Retinal pigment epithelial cell (primary cell): ENCODE results near the gene LCN15.

Experiments used
- DNase-seq: peaks from one replicate; pipeline ENCODE4 v3.0.0-alpha.2; 2010; ENCODE audit warnings: low read depth
- H3K4me3 ChIP-seq: 2 replicates; pipeline ENCODE4 v1.5.1; 2011; ENCODE audit warnings: mild to moderate bottlenecking, low read length, control low read depth, moderate library complexity
- CTCF ChIP-seq: conservative IDR thresholded peaks from 2 replicates; pipeline ENCODE4 v1.5.1; 2011; ENCODE audit warnings: low read depth, low read length, control low read depth, inconsistent platforms

LCN15 gene

GRCh38 chr9:136750526-136750925 lies 13.8 kb downstream of the LCN15 start:
- DNase-seq: no peak
- TF ChIP-seq CTCF: no peak

GRCh38 chr9:136748666-136749611 lies 15.4 kb downstream of the LCN15 start:
- DNase-seq: no peak
- H3K4me3 ChIP-seq: no peak overlapping the region
- no peak for TF ChIP-seq CTCF

More at GRCh38 chr9:136750526-136750925, 13.8 kb downstream of the LCN15 start:
- H3K4me3 ChIP-seq: no peak overlapping the region

- DNase-seq: no peak
- no peak within 1 kb of the TSS for H3K4me3 ChIP-seq
- no peak for TF ChIP-seq CTCF
Observed at GRCh38 chr9:136748201-136748600, 16.1 kb downstream of the LCN15 start, which contains the start of gene LCN6. LCN6 (minus strand) TSS chr9:136748525; CDS start chr9:136748483, 42 bp downstream.

GRCh38 chr9:136747161-136748060 lies 16.9 kb downstream of the LCN15 start:
- no peak for TF ChIP-seq CTCF
- H3K4me3 ChIP-seq: no peak overlapping the region
- DNase-seq: no peak

- DNase-seq: no peak
- no peak for TF ChIP-seq CTCF
- H3K4me3 ChIP-seq: no peak overlapping the region
Observed at GRCh38 chr9:136746621-136747020, 17.7 kb downstream of the LCN15 start.

GRCh38 chr9:136746155-136746490 lies 18.2 kb downstream of the LCN15 start:
- H3K4me3 ChIP-seq: no peak overlapping the region
- no peak for TF ChIP-seq CTCF
- DNase-seq: no peak
